HepG2 (cell line): ENCODE measurements around the gene DNM1. TPM values are rescaled to one million over a fixed set of nuclear protein-coding genes. Genes with fewer than 3 reads are reported as not detected.

Source experiments
- ATAC-seq: fragments of 200-7000 bp; cut with Tn5 transposase; 3 replicates; pipeline ENCODE4 v1.9.1; 2020; ENCODE audit warnings: mild to moderate bottlenecking, moderate library complexity
- BruUV-seq: library from RNA; stranded (reverse); fragments of 400-500 nt; replicated peaks from 2 replicates; lab custom pipeline; 2021; lab: Mats Ljungman, UMichigan
- CTCF ChIA-PET: fragments of 300-600 bp; formaldehyde crosslinking; extraction: SDS; loops from one replicate; lab custom pipeline; 2021; ENCODE audit warnings: low total read pairs, inconsistent platforms, low intra/inter-chr PET ratio; lab: Yijun Ruan, JAX
- POLR2A ChIA-PET: fragments of 350-600 bp; sonication (Branson Sonifier 250); formaldehyde crosslinking; loops from one replicate; lab custom pipeline; 2020; ENCODE audit warnings: antibody characterized with exemption, inconsistent platforms; lab: Yijun Ruan, JAX
- DNase-seq: peaks from one replicate; pipeline ENCODE4 v3.0.0-alpha.2; 2015; ENCODE audit warnings: low spot score
- FAIRE-seq: peaks from 3 replicates; lab custom pipeline; 2011; peaks lifted over from hg19 to GRCh38; lab: Jason Lieb, UNC
- H2AFZ ChIP-seq: one replicate; pipeline ENCODE4 v1.6.1; 2011; ENCODE audit warnings: low read length, inconsistent platforms
- H3K27ac ChIP-seq: fragments of 300-600 bp; 3 replicates; pipeline ENCODE4 v1.8.0; 2011; ENCODE audit warnings: mixed run types, mild to moderate bottlenecking, mixed read lengths, low read length, inconsistent platforms; ENCODE audit not compliant: insufficient read depth; ENCODE audit errors: extremely low read length
- H3K27me3 ChIP-seq, 2 experiments: fragments of 200-600 bp in 1 of 2; 2 replicates in 1 of 2; 3 replicates in 1 of 2; pipeline versions ENCODE4 v1.6.0 to v1.8.0; 2011; ENCODE audit warnings: low read length in 2 of 2, mild to moderate bottlenecking in 2 of 2, moderate library complexity in 2 of 2, inconsistent platforms in 1 of 2; ENCODE audit not compliant: insufficient read depth in 2 of 2, control insufficient read depth in 1 of 2
- H3K36me3 ChIP-seq, 2 experiments: fragments of 200-600 bp in 1 of 2; replicated peaks in 1 of 2; 2 replicates in 1 of 2; 3 replicates in 1 of 2; pipeline versions ENCODE4 v1.5.1 to v1.8.0; 2011; ENCODE audit warnings: low read length in 2 of 2, inconsistent platforms in 1 of 2; ENCODE audit not compliant: insufficient read depth in 2 of 2, control insufficient read depth in 1 of 2
- H3K4me1 ChIP-seq: 2 replicates; pipeline ENCODE4 v1.5.1; 2012; ENCODE audit warnings: low read length, inconsistent platforms; ENCODE audit not compliant: insufficient read depth
- H3K4me2 ChIP-seq: 2 replicates; pipeline ENCODE4 v1.6.0; 2011; ENCODE audit warnings: low read depth, low read length, inconsistent platforms
- H3K4me3 ChIP-seq, 3 experiments: fragments of 200-600 bp in 1 of 3; sonication (generic), shearing (Covaris generic) in 1 of 3; replicated peaks in 1 of 3; 2 replicates each; pipeline ENCODE4 v1.5.1; 2011 to 2016; ENCODE audit warnings: low read length in 3 of 3, inconsistent platforms in 2 of 3, low read depth in 2 of 3, mild to moderate bottlenecking in 2 of 3, control low read depth in 1 of 3, mixed read lengths in 1 of 3; ENCODE audit not compliant: insufficient read depth in 1 of 3
- H3K79me2 ChIP-seq: one replicate; pipeline ENCODE4 v1.6.1; 2011; ENCODE audit warnings: low read length, inconsistent platforms; ENCODE audit not compliant: insufficient read depth
- H3K9ac ChIP-seq: 2 replicates; pipeline ENCODE4 v1.6.0; 2011; ENCODE audit warnings: mild to moderate bottlenecking, low read depth, low read length, inconsistent platforms; ENCODE audit not compliant: insufficient read depth
- H3K9me3 ChIP-seq: 2 replicates; pipeline ENCODE4 v1.5.1; 2012; ENCODE audit warnings: mild to moderate bottlenecking, low read length
- H4K20me1 ChIP-seq: 2 replicates; pipeline ENCODE4 v1.6.0; 2011; ENCODE audit warnings: inconsistent platforms, mild to moderate bottlenecking, low read length, moderate library complexity; ENCODE audit not compliant: insufficient read depth
- CEBPG ChIP-seq: IDR thresholded peaks from 2 replicates; pipeline ENCODE4 v1.6.1; 2016
- KDM5B ChIP-seq: sonication (generic); formaldehyde crosslinking; IDR thresholded peaks from 2 replicates; pipeline ENCODE4 v1.4.0; 2020; ENCODE audit warnings: missing genetic modification reagents, mild to moderate bottlenecking, borderline replicate concordance
- MAFG ChIP-seq: sonication (generic); formaldehyde crosslinking; IDR thresholded peaks from 2 replicates; pipeline ENCODE4 v1.5.1; 2020; ENCODE audit warnings: mild to moderate bottlenecking, missing genetic modification reagents
- MTF1 ChIP-seq: sonication (generic); formaldehyde crosslinking; IDR thresholded peaks from 2 replicates; pipeline ENCODE4 v1.5.0; 2020; ENCODE audit warnings: missing genetic modification reagents
- NCOA2 ChIP-seq: sonication (generic); formaldehyde crosslinking; IDR thresholded peaks from 2 replicates; pipeline ENCODE4 v1.8.0; 2022; ENCODE audit warnings: inconsistent platforms
- RELA ChIP-seq: sonication (generic); formaldehyde crosslinking; IDR thresholded peaks from 2 replicates; pipeline ENCODE4 v1.4.0; 2020; ENCODE audit warnings: missing genetic modification reagents
- SRSF1 ChIP-seq: fragments of 200-400 bp; formaldehyde crosslinking; optimal IDR thresholded peaks from 2 replicates; pipeline ENCODE3; 2017; ENCODE audit warnings: mild to moderate bottlenecking, low read depth, low read length, moderate library complexity
- ZFP37 ChIP-seq: sonication (generic); formaldehyde crosslinking; IDR thresholded peaks from 2 replicates; pipeline ENCODE4 v1.4.0; 2020; ENCODE audit warnings: missing genetic modification reagents, borderline replicate concordance
- ZNF460 ChIP-seq: sonication (generic); formaldehyde crosslinking; IDR thresholded peaks from 2 replicates; pipeline ENCODE4 v1.5.1; 2020; ENCODE audit warnings: missing genetic modification reagents, mild to moderate bottlenecking, borderline replicate concordance
- ZNF530 ChIP-seq: sonication (generic); formaldehyde crosslinking; IDR thresholded peaks from 2 replicates; pipeline ENCODE4 v1.5.0; 2020; ENCODE audit warnings: low read depth, mild to moderate bottlenecking, missing genetic modification reagents
- ZNF570 ChIP-seq: sonication (generic); formaldehyde crosslinking; IDR thresholded peaks from 2 replicates; pipeline ENCODE4 v1.4.0; 2020; ENCODE audit warnings: mild to moderate bottlenecking, missing genetic modification reagents, borderline replicate concordance
- WGBS: methylation state at CpG from one replicate; pipeline ENCODE4 v1.1.6; 2017; ENCODE audit warnings: low lambda C conversion rate; 5-methylcytosine and 5-hydroxymethylcytosine counted together
- in situ Hi-C: cut with HindIII; loops from 2 replicates; pipeline ENCODE4 v1.10.0; 2017; ENCODE audit warnings: low pct_unique_long_range_greater_than_20kb; ENCODE audit not compliant: extremely low pct_ligation_motif_present
- intact Hi-C: fragments of 100-400 bp; cut with micrococcal nuclease; formaldehyde crosslinking; loops from one replicate; pipeline ENCODE4 v1.10.0; 2022; ENCODE audit not compliant: unreplicated experiment
- polyA plus RNA-seq, 8 experiments: library from polyadenylated mRNA; depleted of rRNA in 3 of 8; stranded (reverse) in 7 of 8; unstranded in 1 of 8; fragments of >200 nt; fragmentation: Illumina TruSeq in 4 of 8; extraction: Trizol in 4 of 8; gene quantifications; 2 replicates each; pipeline versions ENCODE4 v1.2.1 to v1.2.3, GENCODE V29; 2011 to 2016; ENCODE audit warnings: low read depth in 4 of 8, missing spikeins in 1 of 8, mixed read lengths in 1 of 8; ENCODE audit not compliant: insufficient read depth in 1 of 8
- total RNA-seq, 5 experiments: library from RNA; depleted of rRNA; stranded (reverse); fragments of >200 nt; fragmentation: Illumina TruSeq; extraction: Trizol; gene quantifications; 2 replicates each; pipeline ENCODE4 v1.2.3, GENCODE V29; 2016; ENCODE audit warnings: low read depth in 1 of 5
- TF ChIP-seq, protein P1 (sequence below): sonication (generic); formaldehyde crosslinking; IDR thresholded peaks from 2 replicates; pipeline ENCODE4 v1.4.0; 2020; ENCODE audit warnings: mild to moderate bottlenecking, missing genetic modification reagents
- TF ChIP-seq, protein P2 (sequence below): sonication (generic); formaldehyde crosslinking; IDR thresholded peaks from 2 replicates; pipeline ENCODE4 v1.8.0; 2022; ENCODE audit warnings: missing genetic modification reagents, mild to moderate bottlenecking, borderline replicate concordance

Gene DNM1
- total and polyA plus RNA-seq, 2 of the 13 experiments (the other 11 are each of a cell fraction or from before 2014, with no cell fraction given), result 0.13 to 0.58 TPM

DNA sequence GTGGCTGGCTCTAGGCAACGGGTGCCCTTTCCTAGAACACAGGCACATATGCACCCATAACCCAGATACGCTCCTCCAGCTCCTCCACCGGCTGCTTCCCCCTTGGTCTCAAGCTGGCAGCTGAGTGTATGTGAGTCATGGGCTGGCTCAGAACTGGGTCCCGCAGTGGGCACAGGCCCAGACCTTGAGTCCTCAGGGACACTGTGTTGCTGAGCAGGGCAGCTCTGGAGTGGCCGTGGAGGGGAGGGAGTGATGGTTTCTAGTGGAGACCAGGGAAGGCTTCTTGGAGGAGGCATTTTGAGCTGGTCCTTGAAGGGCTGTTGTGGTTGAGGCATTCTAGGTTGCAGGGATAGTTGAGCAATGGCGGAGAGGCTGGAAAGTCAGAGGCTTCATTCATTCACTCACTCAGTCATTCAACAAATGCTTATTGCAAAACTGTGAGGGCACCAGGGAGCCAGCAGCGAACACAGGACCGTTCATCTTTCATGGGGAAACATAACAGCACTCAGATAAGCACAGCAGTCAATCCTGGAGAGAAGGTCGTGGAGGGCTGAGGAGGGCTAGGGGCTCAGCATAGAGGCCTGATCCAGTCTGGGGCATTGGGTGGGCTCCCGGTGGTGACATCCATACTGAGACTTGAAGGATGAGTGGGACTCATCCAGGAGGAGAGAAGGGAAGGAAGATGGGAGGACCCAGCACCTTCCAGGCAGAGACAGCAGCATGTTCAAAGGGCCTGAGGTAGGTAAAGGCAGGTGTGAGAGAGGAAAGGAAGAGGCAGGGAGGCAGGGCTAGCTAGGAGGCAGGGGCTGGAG, 40.8 kb upstream of the DNM1 start:
- in situ Hi-C loops, result no loop called here
- no peak overlapping the region for H3K4me2 ChIP-seq
- 96% methylated on average over 9 of the region's 10 CpGs for WGBS
- no peaks in the 10 kb centered on the region for H3K9me3 ChIP-seq
- peaks cover 16% of the 10 kb centered on the region for H3K4me1 ChIP-seq
- POLR2A ChIA-PET, result no interaction called here
- BruUV-seq, result no TSS peak
- no peaks in the 10 kb centered on the region for H3K79me2 ChIP-seq
- H3K36me3 ChIP-seq, result peaks cover 9 to 37% of the 10 kb centered on the region in 2 experiments; a peak in 4 of 5 replicates
- no peaks in the 10 kb centered on the region for H3K27me3 ChIP-seq
- no peak overlapping the region for H2AFZ ChIP-seq
- intact Hi-C loops, result no loop called here
- H3K9ac ChIP-seq, result no peak overlapping the region
- H3K4me3 ChIP-seq, result no peak overlapping the region
- CTCF ChIA-PET, result no interaction called here
- H4K20me1 ChIP-seq, result no peaks in the 10 kb centered on the region
- TF ChIP-seq RELA, result no peak
- TF ChIP-seq SRSF1, result no peak
- no peak for TF ChIP-seq KDM5B (CRISPR knock-in tag)
- TF ChIP-seq ZNF460 (CRISPR knock-in tag), result no peak
- TF ChIP-seq, protein P1, sequence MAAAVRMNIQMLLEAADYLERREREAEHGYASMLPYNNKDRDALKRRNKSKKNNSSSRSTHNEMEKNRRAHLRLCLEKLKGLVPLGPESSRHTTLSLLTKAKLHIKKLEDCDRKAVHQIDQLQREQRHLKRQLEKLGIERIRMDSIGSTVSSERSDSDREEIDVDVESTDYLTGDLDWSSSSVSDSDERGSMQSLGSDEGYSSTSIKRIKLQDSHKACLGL (CRISPR knock-in tag), result no peak
- no peak for TF ChIP-seq MAFG (CRISPR knock-in tag)
- no peak for TF ChIP-seq ZFP37 (CRISPR knock-in tag)
- TF ChIP-seq ZNF530 (CRISPR knock-in tag), result no peak
- no peak for TF ChIP-seq ZNF570
- TF ChIP-seq MTF1 (CRISPR knock-in tag), result no peak
- TF ChIP-seq NCOA2 (CRISPR knock-in tag), result no peak
- TF ChIP-seq, protein P2, sequence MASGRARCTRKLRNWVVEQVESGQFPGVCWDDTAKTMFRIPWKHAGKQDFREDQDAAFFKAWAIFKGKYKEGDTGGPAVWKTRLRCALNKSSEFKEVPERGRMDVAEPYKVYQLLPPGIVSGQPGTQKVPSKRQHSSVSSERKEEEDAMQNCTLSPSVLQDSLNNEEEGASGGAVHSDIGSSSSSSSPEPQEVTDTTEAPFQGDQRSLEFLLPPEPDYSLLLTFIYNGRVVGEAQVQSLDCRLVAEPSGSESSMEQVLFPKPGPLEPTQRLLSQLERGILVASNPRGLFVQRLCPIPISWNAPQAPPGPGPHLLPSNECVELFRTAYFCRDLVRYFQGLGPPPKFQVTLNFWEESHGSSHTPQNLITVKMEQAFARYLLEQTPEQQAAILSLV, result no peak
- TF ChIP-seq CEBPG (CRISPR knock-in tag), result no peak
- TF ChIP-seq, all 625 proteins: peak for 0
- DNase-seq, result no peak
- no peak for FAIRE-seq
- no peak overlapping the region for H3K27ac ChIP-seq
- no peak for ATAC-seq
